Neuron (in vitro differentiated cells): Measurements from ENCODE around the gene CFAP74.

Experiments
- H2AFZ ChIP-seq: one replicate; pipeline ENCODE4 v1.6.1; 2013; ENCODE audit warnings: low read depth, mild to moderate bottlenecking, inconsistent platforms, low read length, moderate library complexity
- H3K27me3 ChIP-seq: one replicate; pipeline ENCODE4 v1.6.1; 2013; ENCODE audit warnings: low read length; ENCODE audit not compliant: insufficient read depth
- H3K36me3 ChIP-seq: one replicate; pipeline ENCODE4 v1.6.1; 2013; ENCODE audit warnings: low read length; ENCODE audit not compliant: insufficient read depth
- H3K4me1 ChIP-seq: one replicate; pipeline ENCODE4 v1.6.1; 2013; ENCODE audit warnings: low read length; ENCODE audit not compliant: insufficient read depth
- H3K4me3 ChIP-seq: 2 replicates; pipeline ENCODE4 v1.5.1; 2013; ENCODE audit warnings: mild to moderate bottlenecking, low read length, moderate library complexity
- H3K9me3 ChIP-seq: one replicate; pipeline ENCODE4 v1.6.1; 2013; ENCODE audit warnings: low read length

The CFAP74 gene

DNA sequence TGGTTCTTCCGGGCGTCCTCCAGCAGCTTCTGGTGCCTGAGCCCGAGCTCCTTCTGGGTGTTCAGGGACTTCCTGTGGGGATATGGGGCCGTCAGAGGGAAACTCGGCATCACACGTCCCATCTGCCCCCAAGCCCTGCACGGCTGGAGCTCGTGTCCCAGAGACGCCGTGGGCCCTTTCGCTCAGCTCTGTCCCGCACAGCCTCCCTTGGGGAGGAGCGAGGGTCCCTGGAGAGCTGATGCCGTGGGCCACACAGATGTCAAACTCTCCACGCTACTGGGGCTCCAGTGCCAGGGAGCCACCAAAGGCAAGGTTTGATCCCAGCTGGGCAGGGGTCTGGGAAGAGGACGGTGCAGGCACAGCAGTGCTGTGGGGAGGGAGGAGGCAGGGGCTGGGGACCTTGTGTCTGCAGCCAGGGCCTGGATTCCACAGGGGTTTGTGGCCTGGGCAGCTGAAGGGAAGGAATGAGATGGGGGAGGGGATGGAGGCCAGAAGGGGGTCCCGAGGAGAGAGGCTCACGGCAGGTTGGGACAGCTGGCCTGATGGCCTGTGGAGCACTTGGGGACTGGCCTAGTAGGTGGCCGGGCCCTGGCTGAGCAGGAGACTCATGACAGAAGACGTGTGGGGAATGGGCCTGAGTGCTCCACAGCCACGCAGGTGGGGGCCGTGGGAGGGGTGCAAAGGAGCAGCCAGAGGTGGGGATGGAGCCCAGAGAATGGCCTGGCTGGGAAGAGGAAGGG is 30.4 kb downstream of the CFAP74 start:
- Histone ChIP-seq H3K4me3 (no peak overlapping the region), H3K4me1 (no peaks in the 10 kb centered on the region), H3K27me3 (peaks cover 4% of the 10 kb centered on the region), H2AFZ (no peak overlapping the region), H3K36me3 (no peaks in the 10 kb centered on the region), H3K9me3 (peaks cover 3% of the 10 kb centered on the region)

DNA sequence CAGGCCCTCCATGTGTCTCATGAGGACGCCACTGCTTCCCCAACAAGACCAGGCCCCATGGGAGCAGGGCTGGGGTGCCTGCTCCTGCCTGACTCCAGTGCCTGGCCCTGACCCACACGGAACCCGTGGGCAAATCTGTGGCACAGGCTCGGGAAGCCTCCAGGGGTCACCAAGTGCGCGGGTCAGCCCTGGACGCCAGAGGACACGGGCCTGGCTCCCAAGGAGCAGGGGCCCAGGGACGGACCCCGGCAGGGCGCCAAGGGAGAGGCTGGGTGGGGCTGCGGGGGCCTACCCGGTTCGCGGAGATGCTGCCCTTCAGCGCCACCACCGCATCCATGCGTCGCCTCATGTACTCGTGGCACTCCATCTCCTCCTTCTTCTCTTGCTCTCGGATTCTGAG is 31.9 kb downstream of the CFAP74 start:
- Histone ChIP-seq H2AFZ (no peak overlapping the region), H3K4me3 (no peak overlapping the region), H3K4me1 (no peaks in the 10 kb centered on the region), H3K27me3 (peaks cover 4% of the 10 kb centered on the region), H3K9me3 (peaks cover 3% of the 10 kb centered on the region), H3K36me3 (no peaks in the 10 kb centered on the region)

DNA sequence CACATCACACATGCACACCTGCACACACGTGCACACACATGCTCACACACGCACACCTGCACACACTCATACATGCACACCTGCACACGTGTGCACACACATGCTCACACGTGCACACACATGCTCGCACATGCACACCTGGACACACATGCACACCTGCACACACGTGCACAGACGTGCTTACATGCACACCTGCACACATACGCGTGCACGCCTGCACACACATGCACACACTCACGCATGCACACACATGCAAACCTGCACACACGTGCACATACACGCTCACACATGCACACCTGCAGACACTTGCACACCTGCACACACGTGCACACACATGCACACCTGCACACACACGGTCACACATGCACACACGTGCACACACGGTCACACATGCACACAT is 32.6 kb downstream of the CFAP74 start:
- no peak overlapping the region for H3K4me3 ChIP-seq
- H3K4me1 ChIP-seq: no peaks in the 10 kb centered on the region
- H3K9me3 ChIP-seq: peaks cover 3% of the 10 kb centered on the region
- no peaks in the 10 kb centered on the region for H3K36me3 ChIP-seq
- no peak overlapping the region for H2AFZ ChIP-seq
- H3K27me3 ChIP-seq: peaks cover 4% of the 10 kb centered on the region

DNA sequence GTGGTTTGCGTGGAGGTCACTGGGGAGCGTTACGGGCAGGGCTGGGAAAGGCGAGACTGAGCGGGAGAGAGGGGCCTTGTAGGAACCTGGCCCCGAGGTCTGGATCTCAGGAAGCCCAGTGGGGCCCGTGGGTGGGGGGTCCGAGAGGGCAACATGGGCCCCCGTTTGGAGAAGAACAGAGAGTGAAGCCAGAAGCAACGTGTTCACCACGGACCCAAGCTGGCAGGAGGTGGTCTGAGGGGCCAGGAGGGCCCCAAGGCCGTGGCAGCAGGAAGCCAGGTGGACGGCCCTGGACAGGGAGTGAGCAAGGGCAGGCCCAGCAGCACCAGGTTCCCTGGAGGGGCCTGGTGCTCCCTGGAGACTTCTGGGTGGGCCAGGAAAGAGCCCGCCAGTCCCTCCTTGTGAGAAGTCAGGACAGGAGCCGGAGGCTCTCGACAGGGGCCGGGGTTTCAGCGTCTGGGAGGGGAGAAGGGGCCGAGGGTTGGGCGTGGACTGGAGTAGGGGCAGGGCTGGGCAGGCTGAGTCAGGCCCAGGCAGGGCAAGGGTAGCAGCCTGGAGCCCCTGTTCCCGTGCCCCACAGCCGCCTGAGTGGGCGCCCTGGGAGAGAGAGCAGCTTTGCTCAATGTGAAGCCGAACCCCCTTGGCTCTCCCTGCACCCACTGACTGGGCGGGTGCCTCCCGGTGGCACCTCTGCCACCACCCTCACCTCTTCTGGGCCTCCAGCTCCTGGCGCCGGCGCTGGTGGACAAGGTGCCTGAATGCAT is 33.5 kb downstream of the CFAP74 start:
- no peak overlapping the region for H3K4me3 ChIP-seq
- peaks cover 4% of the 10 kb centered on the region for H3K27me3 ChIP-seq
- no peak overlapping the region for H2AFZ ChIP-seq
- no peaks in the 10 kb centered on the region for H3K4me1 ChIP-seq
- H3K36me3 ChIP-seq: no peaks in the 10 kb centered on the region
- peaks cover 3% of the 10 kb centered on the region for H3K9me3 ChIP-seq

DNA sequence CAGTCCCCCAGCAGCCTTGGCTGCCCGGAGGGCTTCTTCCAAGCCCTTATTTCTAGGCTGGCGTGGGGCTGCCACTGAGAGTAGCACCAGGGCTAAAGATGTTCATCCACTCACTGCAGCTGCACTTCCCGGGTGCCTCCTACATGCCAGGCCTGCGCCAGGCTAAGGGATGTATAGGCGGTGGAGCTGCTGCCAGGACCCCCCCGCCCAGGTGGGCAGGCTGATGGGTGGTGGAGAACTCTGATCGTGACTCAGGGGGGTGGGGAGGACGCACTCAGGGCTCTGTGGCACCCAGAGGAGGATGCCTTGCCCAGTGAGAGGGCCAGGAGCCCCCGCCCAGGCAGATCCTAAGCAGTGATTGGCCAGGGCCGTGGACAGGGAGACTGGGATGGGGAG is 34.1 kb downstream of the CFAP74 start:
- no peaks in the 10 kb centered on the region for H3K4me1 ChIP-seq
- H3K36me3 ChIP-seq: no peaks in the 10 kb centered on the region
- H3K9me3 ChIP-seq: peaks cover 3% of the 10 kb centered on the region
- peaks cover 3% of the 10 kb centered on the region for H3K27me3 ChIP-seq
- H2AFZ ChIP-seq: no peak overlapping the region
- H3K4me3 ChIP-seq: no peak overlapping the region

DNA sequence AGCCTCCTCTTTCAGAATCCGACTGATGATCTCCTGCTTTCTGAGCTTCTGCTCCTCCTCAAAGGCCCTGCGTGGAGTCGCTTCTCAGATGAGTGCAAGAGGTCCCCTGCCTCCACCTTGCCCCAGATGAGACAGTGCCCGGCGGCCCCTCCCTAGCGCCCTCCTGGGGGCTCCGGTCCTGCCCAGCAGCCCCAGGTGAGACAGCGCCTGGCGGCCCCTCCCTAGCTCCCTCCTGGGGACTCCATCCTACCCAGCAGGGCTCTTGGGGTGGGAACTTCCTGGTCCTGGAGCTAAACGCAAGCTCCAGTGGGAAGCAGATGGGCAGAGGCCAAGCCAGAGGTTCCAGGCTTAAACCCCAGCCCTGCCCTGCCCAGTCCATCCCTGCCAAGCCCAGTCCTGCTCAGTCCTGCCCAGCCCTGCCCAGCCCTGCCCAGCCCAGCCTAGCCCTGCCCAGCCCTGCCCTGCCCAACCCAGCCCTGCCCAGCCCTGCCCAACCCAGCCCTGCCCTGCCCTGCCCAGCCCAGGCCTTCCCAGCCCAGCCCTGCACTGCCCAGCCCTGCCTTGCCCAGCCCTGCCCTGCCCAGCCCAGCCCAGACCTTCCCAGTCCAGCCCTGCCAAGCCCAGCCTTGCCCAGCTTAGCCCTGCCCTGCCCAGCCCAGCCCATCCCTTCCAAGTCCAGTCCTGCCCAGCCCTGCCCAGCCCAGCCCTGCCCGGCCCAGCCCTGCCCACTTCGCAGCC is 34.6 kb downstream of the CFAP74 start:
- no peaks in the 10 kb centered on the region for H3K4me1 ChIP-seq
- H2AFZ ChIP-seq: no peak overlapping the region
- no peaks in the 10 kb centered on the region for H3K27me3 ChIP-seq
- no peaks in the 10 kb centered on the region for H3K36me3 ChIP-seq
- H3K4me3 ChIP-seq: no peak overlapping the region
- H3K9me3 ChIP-seq: peaks cover 3% of the 10 kb centered on the region

DNA sequence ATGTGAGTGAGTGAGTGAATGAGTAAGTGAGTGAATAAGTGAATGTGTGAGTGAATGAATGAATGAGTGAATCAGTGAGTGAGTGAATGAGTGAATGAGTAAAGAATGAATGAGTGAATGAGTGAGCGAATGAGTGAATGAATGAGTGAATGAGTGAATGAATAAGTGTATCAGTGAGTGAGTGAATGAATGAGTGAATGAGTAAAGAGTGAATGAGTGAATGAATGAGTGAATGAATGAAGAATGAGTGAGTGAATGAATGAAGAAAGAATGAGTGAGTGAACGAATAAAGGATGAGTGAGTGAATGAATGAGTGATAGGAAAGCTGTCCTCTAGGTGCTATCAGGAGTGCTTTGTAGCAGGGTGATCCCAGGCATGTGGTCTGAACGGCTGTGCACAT is 35.7 kb downstream of the CFAP74 start:
- Histone ChIP-seq H2AFZ (no peak overlapping the region), H3K4me3 (no peak overlapping the region), H3K27me3 (peaks cover 2% of the 10 kb centered on the region), H3K36me3 (no peaks in the 10 kb centered on the region), H3K4me1 (no peaks in the 10 kb centered on the region), H3K9me3 (peaks cover 3% of the 10 kb centered on the region)

DNA sequence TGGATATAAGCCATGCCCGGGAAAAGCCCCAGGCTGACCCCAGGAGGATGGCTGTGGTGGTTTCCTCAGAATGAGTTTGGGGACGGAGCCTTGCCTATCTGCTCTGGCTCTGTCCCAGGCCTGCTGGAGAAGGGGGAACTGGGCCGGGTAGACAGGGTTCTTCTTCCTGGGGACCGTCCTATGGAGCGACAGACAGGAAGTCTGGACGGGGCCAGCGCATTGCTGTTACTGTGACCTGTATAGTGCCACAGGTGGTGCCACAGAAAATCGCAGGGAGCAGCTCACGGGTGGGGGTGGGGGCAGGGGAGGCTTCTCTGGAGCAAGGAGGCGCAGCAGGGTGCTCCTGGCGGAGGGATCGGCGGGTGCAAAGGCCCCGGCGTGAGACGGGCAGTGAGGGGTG is 36.4 kb downstream of the CFAP74 start:
- H3K27me3 ChIP-seq: peaks cover 6% of the 10 kb centered on the region
- H3K4me3 ChIP-seq: no peak overlapping the region
- H3K4me1 ChIP-seq: no peaks in the 10 kb centered on the region
- no peaks in the 10 kb centered on the region for H3K36me3 ChIP-seq
- peaks cover 3% of the 10 kb centered on the region for H3K9me3 ChIP-seq
- no peak overlapping the region for H2AFZ ChIP-seq

DNA sequence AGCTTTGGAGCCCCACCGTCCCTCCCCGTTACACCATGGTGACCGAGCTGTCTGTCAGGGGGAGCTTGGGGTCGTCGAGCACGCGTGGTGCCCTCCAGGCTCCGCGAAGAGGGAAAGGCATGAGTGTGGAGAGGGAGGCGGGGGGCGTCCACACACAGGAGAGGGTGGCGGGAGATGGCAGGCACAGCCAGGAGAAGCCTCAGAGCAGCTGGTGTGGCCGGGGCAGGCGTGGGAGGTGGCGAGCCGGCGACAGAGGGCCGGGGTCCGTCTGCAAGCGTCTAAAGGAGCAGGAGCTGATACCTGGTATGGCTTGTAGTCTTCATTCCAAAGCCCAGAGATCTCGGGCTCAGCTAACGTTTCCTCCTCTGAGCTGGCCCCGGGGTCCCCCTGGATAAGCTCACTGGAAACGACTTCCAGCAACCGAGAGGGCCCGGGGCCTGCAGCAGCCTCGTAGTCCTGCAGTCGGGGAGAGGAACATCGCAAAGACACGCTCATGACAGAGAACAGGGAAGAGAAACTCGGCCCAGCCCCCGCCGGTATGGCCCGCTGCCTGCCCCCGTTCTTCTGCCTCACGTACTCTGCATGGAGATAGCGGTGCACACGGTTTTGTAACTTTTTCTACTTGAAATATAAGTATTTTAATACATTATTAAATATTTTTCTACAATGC is 37.4 kb downstream of the CFAP74 start:
- Histone ChIP-seq H3K4me1 (no peaks in the 10 kb centered on the region), H3K9me3 (peaks cover 2% of the 10 kb centered on the region), H3K27me3 (peaks cover 11% of the 10 kb centered on the region), H2AFZ (no peak overlapping the region), H3K36me3 (no peaks in the 10 kb centered on the region), H3K4me3 (no peak overlapping the region)

DNA sequence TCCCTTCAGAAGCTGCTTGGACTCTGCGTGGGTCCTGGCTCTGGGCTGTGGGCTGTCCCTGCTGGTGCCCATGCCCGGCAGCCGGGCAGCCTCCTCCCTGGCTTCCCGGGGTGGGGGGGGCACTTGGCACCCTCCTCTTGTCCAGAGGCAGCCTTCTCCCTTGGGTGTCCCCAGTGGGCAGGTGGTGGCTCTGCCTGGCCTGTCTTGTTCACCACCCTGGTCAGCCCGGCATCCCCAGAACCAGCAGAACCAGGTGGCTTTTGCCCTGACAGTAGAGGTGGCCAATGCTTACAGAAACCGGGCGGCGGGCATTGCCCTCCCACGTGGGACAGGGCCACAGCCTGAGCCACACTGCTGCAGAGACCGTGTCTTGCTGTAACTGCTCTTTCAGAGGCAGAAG is 38.0 kb downstream of the CFAP74 start:
- Histone ChIP-seq H3K27me3 (peaks cover 16% of the 10 kb centered on the region), H3K4me1 (no peaks in the 10 kb centered on the region), H3K4me3 (no peak overlapping the region), H3K9me3 (no peaks in the 10 kb centered on the region), H3K36me3 (no peaks in the 10 kb centered on the region), H2AFZ (no peak overlapping the region)

DNA sequence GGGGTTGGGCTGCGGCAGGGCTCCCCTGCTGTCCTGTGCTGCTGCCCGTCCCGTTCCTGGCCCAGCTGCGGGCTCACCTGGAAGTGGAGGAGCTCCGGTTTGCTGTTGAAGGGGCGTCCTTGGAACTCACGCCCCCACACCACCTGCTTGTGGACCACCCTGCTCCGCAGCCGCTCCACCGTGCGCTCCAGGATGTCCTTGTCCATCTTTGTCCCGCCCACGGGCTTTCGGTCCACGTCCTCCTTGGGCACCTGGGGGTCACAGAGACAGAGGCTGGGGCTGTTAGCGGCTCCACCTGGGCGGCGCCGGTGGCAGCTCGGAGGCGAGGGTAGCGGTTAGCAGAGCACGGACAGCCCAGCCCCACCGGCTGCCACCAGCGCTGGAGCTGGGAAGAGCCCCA is 38.8 kb downstream of the CFAP74 start:
- Histone ChIP-seq H3K4me3 (no peak overlapping the region), H3K27me3 (peaks cover 16% of the 10 kb centered on the region), H3K9me3 (no peaks in the 10 kb centered on the region), H3K4me1 (no peaks in the 10 kb centered on the region), H2AFZ (no peak overlapping the region), H3K36me3 (no peaks in the 10 kb centered on the region)

DNA sequence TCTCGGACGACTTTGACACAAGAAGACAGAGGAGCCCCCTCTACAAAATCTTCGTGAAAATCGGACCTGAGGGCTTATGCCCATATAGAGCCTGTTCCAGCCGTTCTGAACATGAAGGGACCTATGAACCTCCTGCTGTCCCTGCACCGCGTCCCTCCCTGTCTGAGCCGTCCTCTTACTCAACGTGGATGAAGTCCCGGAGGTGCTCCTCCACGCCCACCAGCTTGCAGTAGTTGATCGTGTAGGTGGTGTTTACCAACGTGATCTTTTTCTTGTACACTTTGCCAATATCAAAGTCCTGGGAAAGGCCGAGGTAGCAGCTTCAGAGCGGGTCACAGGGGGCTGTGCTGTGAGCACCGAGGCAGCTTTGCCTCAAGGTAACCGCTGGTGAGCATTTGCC is 40.0 kb downstream of the CFAP74 start:
- peaks cover 16% of the 10 kb centered on the region for H3K27me3 ChIP-seq
- H3K4me1 ChIP-seq: no peaks in the 10 kb centered on the region
- no peaks in the 10 kb centered on the region for H3K9me3 ChIP-seq
- H3K36me3 ChIP-seq: no peaks in the 10 kb centered on the region
- no peak overlapping the region for H2AFZ ChIP-seq
- H3K4me3 ChIP-seq: no peak overlapping the region

DNA sequence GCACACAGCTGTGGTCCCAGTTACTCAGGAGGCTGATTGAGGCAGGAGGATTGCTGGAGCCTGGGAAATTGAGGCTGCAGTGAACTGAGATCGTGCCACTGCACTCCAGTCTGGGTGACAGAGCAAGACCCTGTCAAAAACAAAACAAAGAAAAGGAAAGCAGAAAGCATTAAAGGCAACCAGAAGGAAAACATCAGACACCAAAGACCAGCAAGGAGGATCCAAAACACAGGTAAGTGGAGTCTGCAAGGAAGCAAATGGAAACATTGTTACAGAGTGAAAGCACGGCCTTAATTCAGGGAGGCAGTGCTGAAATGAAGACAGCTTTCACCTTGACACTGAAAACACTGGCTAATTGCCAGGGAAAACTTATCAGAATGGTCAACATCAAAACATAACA is 40.8 kb downstream of the CFAP74 start:
- no peaks in the 10 kb centered on the region for H3K36me3 ChIP-seq
- H2AFZ ChIP-seq: no peak overlapping the region
- no peak overlapping the region for H3K4me3 ChIP-seq
- H3K4me1 ChIP-seq: no peaks in the 10 kb centered on the region
- no peaks in the 10 kb centered on the region for H3K9me3 ChIP-seq
- peaks cover 21% of the 10 kb centered on the region for H3K27me3 ChIP-seq
